GM12891 (cell line): ENCODE results near the gene SLC9A9.

Experiments used
- POLR2A ChIP-seq: IDR thresholded peaks from 2 replicates; pipeline ENCODE4 v1.6.1; 2011; ENCODE audit warnings: low read depth, low read length, control low read depth
- TAF1 ChIP-seq: IDR thresholded peaks from 2 replicates; pipeline ENCODE4 v1.6.1; 2011; ENCODE audit warnings: low read depth, low read length, control low read depth

DNA sequence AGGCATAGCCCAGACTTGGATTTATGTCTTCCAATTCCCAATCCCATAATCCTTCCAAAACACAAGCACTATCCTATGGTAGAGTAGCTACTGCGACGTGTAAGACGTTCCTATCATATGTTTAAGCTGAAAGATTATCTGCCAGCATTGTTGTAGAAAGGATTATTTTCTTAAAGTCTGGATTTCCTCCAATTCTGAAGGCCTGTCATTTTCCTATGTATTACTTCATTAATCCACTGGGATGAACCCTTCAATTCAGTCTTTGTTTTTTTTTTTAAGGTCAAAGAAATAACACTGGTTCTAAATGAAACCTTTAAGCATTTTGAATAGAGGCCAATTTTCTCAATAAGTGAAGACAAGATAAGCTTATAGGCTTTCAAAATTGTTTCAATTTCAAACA, 289.0 kb downstream of the SLC9A9 start:
- no peak for TF ChIP-seq POLR2A
- no peak for TF ChIP-seq TAF1
